GM12878 (cell line): ENCODE measurements around the gene RCCD1. TPM values are rescaled to one million over a fixed set of nuclear protein-coding genes. Genes with fewer than 3 reads are reported as not detected.

Source experiments
- ATAC-seq: fragments of 200-7000 bp; cut with Tn5 transposase; 3 replicates; pipeline ENCODE4 v1.9.1; 2020; ENCODE audit warnings: mild to moderate bottlenecking, moderate library complexity
- BruUV-seq: library from RNA; stranded (reverse); fragments of 400-500 nt; replicated peaks from 2 replicates; lab custom pipeline; 2021; lab: Mats Ljungman, UMichigan
- CTCF ChIA-PET: fragments of 300-600 bp; sonication (Branson Sonifier 250); formaldehyde crosslinking; extraction: SDS; loops from one replicate; lab custom pipeline; 2021; ENCODE audit warnings: inconsistent platforms; lab: Yijun Ruan, JAX
- POLR2A ChIA-PET: fragments of 350-600 bp; formaldehyde crosslinking; extraction: SDS; loops from one replicate; lab custom pipeline; 2021; ENCODE audit warnings: inconsistent platforms; lab: Charles Lee
- RAD21 ChIA-PET: fragments of 300-600 bp; sonication (Branson Sonifier 250); formaldehyde crosslinking; loops from one replicate; lab custom pipeline; 2023; ENCODE audit warnings: antibody characterized with exemption; ENCODE audit not compliant: unreplicated experiment; lab: Charles Lee
- SMC1A ChIA-PET: fragments of 300-600 bp; sonication (Branson Sonifier 250); formaldehyde crosslinking; loops from one replicate; lab custom pipeline; 2023; ENCODE audit not compliant: unreplicated experiment, uncharacterized antibody; lab: Charles Lee
- DNase-seq: peaks from one replicate; pipeline ENCODE4 v3.0.0-alpha.2; 2011; ENCODE audit warnings: low read depth, low spot score
- FAIRE-seq: peaks from 3 replicates; lab custom pipeline; 2011; peaks lifted over from hg19 to GRCh38; lab: Jason Lieb, UNC
- H2AFZ ChIP-seq: 2 replicates; pipeline ENCODE4 v1.6.0; 2011; ENCODE audit warnings: low read depth, low read length, control low read depth; ENCODE audit not compliant: control insufficient read depth
- H3K27ac ChIP-seq: 2 replicates; pipeline ENCODE4 v1.5.1; 2011; ENCODE audit warnings: control low read depth; ENCODE audit not compliant: control insufficient read depth, insufficient read depth
- H3K27me3 ChIP-seq, 2 experiments: replicated peaks in 1 of 2; 2 replicates each; pipeline versions ENCODE4 v1.6.0 to v1.6.1; 2011; ENCODE audit warnings: low read length in 1 of 2; ENCODE audit not compliant: control insufficient read depth in 2 of 2, insufficient read depth in 2 of 2
- H3K36me3 ChIP-seq, 2 experiments: 2 replicates each; pipeline ENCODE4 v1.5.1; 2011; ENCODE audit warnings: low read length in 1 of 2; ENCODE audit not compliant: control insufficient read depth in 2 of 2, insufficient read depth in 2 of 2
- H3K4me1 ChIP-seq: 2 replicates; pipeline ENCODE4 v1.6.1; 2011; ENCODE audit warnings: mild to moderate bottlenecking, low read length, moderate library complexity, mixed read lengths; ENCODE audit not compliant: control insufficient read depth, insufficient read depth
- H3K4me2 ChIP-seq: 2 replicates; pipeline ENCODE4 v1.6.0; 2011; ENCODE audit warnings: control low read depth; ENCODE audit not compliant: control insufficient read depth, insufficient read depth
- H3K4me3 ChIP-seq: fragments of 200-600 bp; sonication (generic); 2 replicates; pipeline ENCODE4 v1.5.1; 2016
- H3K79me2 ChIP-seq: 2 replicates; pipeline ENCODE4 v1.6.0; 2011; ENCODE audit warnings: low read length; ENCODE audit not compliant: control insufficient read depth, insufficient read depth
- H3K9ac ChIP-seq: 2 replicates; pipeline ENCODE4 v1.8.0; 2011; ENCODE audit warnings: low read length, control low read depth, mixed read lengths; ENCODE audit not compliant: control insufficient read depth, insufficient read depth
- H3K9me3 ChIP-seq: replicated peaks from 3 replicates; pipeline ENCODE4 v1.5.1; 2011; ENCODE audit warnings: mild to moderate bottlenecking, low read length; ENCODE audit not compliant: control insufficient read depth, insufficient read depth
- H4K20me1 ChIP-seq: 2 replicates; pipeline ENCODE4 v1.6.0; 2011; ENCODE audit not compliant: control insufficient read depth, insufficient read depth
- ATF7 ChIP-seq: fragments of 450-650 bp; IDR thresholded peaks from 2 replicates; pipeline ENCODE4 v1.6.1; 2016; ENCODE audit warnings: low read depth, mild to moderate bottlenecking
- BHLHE40 ChIP-seq, 2 experiments: fragments of 450-650 bp in 1 of 2; IDR thresholded peaks; 2 replicates each; pipeline ENCODE4 v1.6.1; 2011 to 2017; ENCODE audit warnings: low read depth in 2 of 2, borderline replicate concordance in 1 of 2, improper control_type of control experiment in 1 of 2, low read length in 1 of 2, mild to moderate bottlenecking in 1 of 2
- KLF5 ChIP-seq: fragments of 450-650 bp; IDR thresholded peaks from 2 replicates; pipeline ENCODE4 v1.6.1; 2014; ENCODE audit warnings: mild to moderate bottlenecking; ENCODE audit not compliant: partially characterized antibody
- LARP7 ChIP-seq: fragments of 450-650 bp; IDR thresholded peaks from 2 replicates; pipeline ENCODE4 v1.6.1; 2017; ENCODE audit warnings: mild to moderate bottlenecking
- NRF1 ChIP-seq: conservative IDR thresholded peaks from 2 replicates; pipeline ENCODE4 v1.6.1; 2011; ENCODE audit warnings: mild to moderate bottlenecking, low read depth, low read length, improper control_type of control experiment
- POLR2A ChIP-seq: IDR thresholded peaks from 2 replicates; pipeline ENCODE4 v1.6.1; 2011; ENCODE audit warnings: low read depth, mild to moderate bottlenecking, low read length
- SMAD1 ChIP-seq: fragments of 450-650 bp; IDR thresholded peaks from 2 replicates; pipeline ENCODE4 v1.6.1; 2018; ENCODE audit warnings: mild to moderate bottlenecking, low read depth; ENCODE audit not compliant: partially characterized antibody
- TBL1XR1 ChIP-seq: IDR thresholded peaks from 2 replicates; pipeline ENCODE4 v1.6.1; 2012; ENCODE audit warnings: low read depth, low read length, improper control_type of control experiment
- WGBS: methylation state at CpG from one replicate; pipeline ENCODE4 v1.1.6; 2016; ENCODE audit warnings: low lambda C conversion rate; ENCODE audit not compliant: insufficient replicate concordance, insufficient coverage; ENCODE audit errors: missing lambda C conversion rate; 5-methylcytosine and 5-hydroxymethylcytosine counted together
- in situ Hi-C: fragments of 300-500 bp; cut with MboI; formaldehyde crosslinking; loops from 9 replicates; pipeline ENCODE4 v1.14.3; 2018; ENCODE audit warnings: mixed read lengths
- intact Hi-C: fragments of 100-400 bp; cut with micrococcal nuclease; formaldehyde crosslinking; loops from one replicate; pipeline ENCODE4 v1.14.2; 2022; ENCODE audit not compliant: unreplicated experiment
- polyA plus RNA-seq, 11 experiments: library from polyadenylated mRNA; depleted of rRNA in 4 of 11; unstranded in 6 of 11; stranded (reverse) in 5 of 11; fragments of >200 nt; fragmentation: Nextera tagmentation in 4 of 11; fragmentation: Illumina TruSeq in 1 of 11; extraction: Ambion mirVana in 4 of 11; extraction: Trizol in 1 of 11; gene quantifications; 1 replicate in 1 of 11; 2 replicates in 10 of 11; pipeline versions ENCODE4 v1.2.1 to v1.2.3, GENCODE V29; 2011 to 2016; ENCODE audit warnings: inconsistent platforms in 2 of 11, missing spikeins in 2 of 11, low read depth in 1 of 11
- total RNA-seq, 4 experiments: library from RNA; depleted of rRNA in 3 of 4; stranded (reverse); fragments of >200 nt in 3 of 4; fragmentation: Illumina TruSeq in 1 of 4; extraction: Trizol in 1 of 4; gene quantifications; 2 replicates each; pipeline versions ENCODE4 v1.2.1 to v1.2.3, GENCODE V29; 2013 to 2021

The RCCD1 gene
- total and polyA plus RNA-seq, 10 of the 15 experiments (the other 5 are each of a cell fraction or from before 2014, with no cell fraction given): 5.2 to 30.4 (median 20.9) TPM

DNA sequence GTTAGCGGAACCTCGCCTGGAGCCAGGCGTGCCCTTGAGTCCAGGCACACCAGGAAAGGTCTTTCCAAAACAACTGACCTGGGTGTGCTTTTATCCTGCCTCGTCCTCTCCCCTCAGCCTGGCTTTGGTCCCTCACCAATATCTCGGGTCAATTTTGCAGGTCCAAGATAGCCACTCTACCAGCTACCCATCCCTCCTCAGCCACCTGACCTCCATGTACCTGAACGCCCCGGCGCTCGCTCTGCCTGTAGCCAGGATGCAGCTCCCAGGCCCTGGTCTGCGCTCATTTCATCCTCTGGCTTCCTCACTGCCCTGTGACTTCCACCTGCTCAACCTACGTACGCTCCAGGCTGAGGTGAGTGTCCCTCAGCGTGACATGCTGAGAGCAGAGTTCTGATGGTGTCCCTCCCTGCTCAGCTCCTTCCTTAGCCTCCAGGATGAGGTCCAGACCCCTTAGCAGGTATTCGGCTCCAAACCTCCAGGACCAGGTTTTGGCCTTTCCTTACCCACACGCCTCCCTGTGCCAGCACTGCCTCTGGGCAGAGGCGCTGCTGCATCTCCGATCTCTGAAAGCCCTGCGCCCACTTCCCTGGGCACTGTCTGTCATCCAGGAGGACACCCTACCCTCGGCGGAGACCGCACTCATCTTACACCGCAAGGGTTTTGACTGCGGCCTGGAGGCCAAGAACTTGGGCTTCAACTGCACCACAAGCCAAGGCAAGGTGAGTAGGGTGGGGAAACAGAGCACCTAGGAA, 36.5 kb upstream of the RCCD1 start:
- intact Hi-C loops: no loop called here
- in situ Hi-C loops: no loop called here

GRCh38 chr15:90918835-90919234, 35.8 kb upstream of the RCCD1 start:
- H3K9ac ChIP-seq: no peak overlapping the region
- POLR2A ChIA-PET: interaction anchor here (1.0 kb wide), 1 partner anchor 15 kb away, joined by 3 read pairs; no protein-coding TSS in a partner anchor
- in situ Hi-C loops (no loop called here), intact Hi-C loops (no loop called here)
- SMC1A ChIA-PET: interaction anchor here (0.9 kb wide), 1 partner anchor 16 kb away, joined by 3 read pairs; the partner anchor contains the start of gene MAN2A2
- 88% methylated on average over 6 of the region's 6 CpGs for WGBS
- peaks cover 18% of the 10 kb centered on the region for H3K4me1 ChIP-seq
- RAD21 ChIA-PET: interaction anchor here (1.1 kb wide), 1 partner anchor 15 kb away, joined by 3 read pairs; the partner anchor contains the start of gene MAN2A2
- no peak overlapping the region for H3K27ac ChIP-seq
- peaks cover 28 to 31% of the 10 kb centered on the region in 2 experiments for H3K36me3 ChIP-seq
- TF ChIP-seq KLF5 (no peak), LARP7 (no peak), BHLHE40 (IDR thresholded peaks at IDR 0.05; ENCODE audit: borderline replicate concordance in 1 of 2, low read depth in 2 of 2, low read length in 1 of 2) (no peak), NRF1 (no peak), TBL1XR1 (no peak), SMAD1 (no peak)
- no peaks in the 10 kb centered on the region for H4K20me1 ChIP-seq
- CTCF ChIA-PET: interaction anchor here (1.1 to 1.4 kb wide), 2 partner anchors 13 to 14 kb away, joined by 5 read pairs; partner anchors contain the start of gene HDDC3
- no peak overlapping the region for H2AFZ ChIP-seq
- H3K4me2 ChIP-seq: no peak overlapping the region
- no peaks in the 10 kb centered on the region for H3K27me3 ChIP-seq
- no TSS peak for BruUV-seq
- no peak overlapping the region for H3K4me3 ChIP-seq
- H3K9me3 ChIP-seq: no peaks in the 10 kb centered on the region
- no peak for DNase-seq
- FAIRE-seq: no peak
- no peak for ATAC-seq
- no peaks in the 10 kb centered on the region for H3K79me2 ChIP-seq

More for the DNA sequence above, 36.5 kb upstream of the RCCD1 start:
- CTCF ChIA-PET: interaction anchor here (1.1 to 1.4 kb wide), 2 partner anchors 13 to 15 kb away, joined by 5 read pairs; partner anchors contain the start of gene HDDC3
- H3K27ac ChIP-seq: no peak overlapping the region
- no peak overlapping the region for H2AFZ ChIP-seq
- 96% methylated on average over 23 of the region's 23 CpGs for WGBS
- RAD21 ChIA-PET: interaction anchor here (1.1 kb wide), 1 partner anchor 14 kb away, joined by 3 read pairs; the partner anchor contains the start of gene MAN2A2
- SMC1A ChIA-PET: interaction anchor here (0.9 kb wide), 1 partner anchor 15 kb away, joined by 3 read pairs; the partner anchor contains the start of gene MAN2A2
- H3K4me1 ChIP-seq: peaks cover 12% of the 10 kb centered on the region
- no peaks in the 10 kb centered on the region for H4K20me1 ChIP-seq
- POLR2A ChIA-PET: interaction anchor here (0.6 to 1.0 kb wide), 2 partner anchors 14 to 208 kb away, joined by 3 read pairs; no protein-coding TSS in a partner anchor
- no peak overlapping the region for H3K9ac ChIP-seq
- no peaks in the 10 kb centered on the region for H3K27me3 ChIP-seq
- FAIRE-seq (no peak), ATAC-seq (no peak), DNase-seq (no peak)
- H3K79me2 ChIP-seq: no peaks in the 10 kb centered on the region
- no peaks in the 10 kb centered on the region for H3K9me3 ChIP-seq
- no peak overlapping the region for H3K4me2 ChIP-seq
- TF ChIP-seq POLR2A (peak; percentile 52), ATF7 (no peak)
- H3K4me3 ChIP-seq: no peak overlapping the region
- peaks cover 34 to 36% of the 10 kb centered on the region in 2 experiments for H3K36me3 ChIP-seq
- BruUV-seq: no TSS peak
